RPMI7951 (cell line): ENCODE measurements around the gene KY. TPM values are rescaled to one million over a fixed set of nuclear protein-coding genes. Genes with fewer than 3 reads are reported as not detected.

Experiments
- DNase-seq: peaks from one replicate; pipeline ENCODE4 v3.0.0-alpha.2; 2012; ENCODE audit warnings: low read depth
- total RNA-seq: library from RNA; depleted of rRNA; stranded (reverse); fragments of >200 nt; shearing (Covaris generic); gene quantifications from 2 replicates; pipeline ENCODE4 v1.2.3, GENCODE V29; 2014

The KY gene
- total RNA-seq, 1 experiment from 2014 or later, result not detected

GRCh38 chr3:134619884-134620445 lies 30.9 kb downstream of the KY start:
- DNase-seq, result no peak

GRCh38 chr3:134619301-134619615 lies 31.6 kb downstream of the KY start:
- no peak for DNase-seq

- DNase-seq, result no peak
Observed at GRCh38 chr3:134618478-134619300, 32.1 kb downstream of the KY start.

- no peak for DNase-seq
Observed at GRCh38 chr3:134617608-134618477, 33.0 kb downstream of the KY start.

GRCh38 chr3:134615743-134616142 lies 35.1 kb downstream of the KY start:
- DNase-seq, result no peak

GRCh38 chr3:134614955-134615354 lies 35.9 kb downstream of the KY start:
- no peak for DNase-seq

GRCh38 chr3:134613006-134613520 lies 37.8 kb downstream of the KY start:
- no peak for DNase-seq

- no peak for DNase-seq
Observed at GRCh38 chr3:134611516-134611915, 39.3 kb downstream of the KY start.

GRCh38 chr3:134610432-134611385 lies 40.1 kb downstream of the KY start:
- no peak for DNase-seq

GRCh38 chr3:134609821-134610431 lies 40.9 kb downstream of the KY start:
- DNase-seq, result no peak

- no peak for DNase-seq
Observed at GRCh38 chr3:134608771-134609435, 41.9 kb downstream of the KY start.

- no peak for DNase-seq
Observed at GRCh38 chr3:134608023-134608770, 42.6 kb downstream of the KY start.

- no peak for DNase-seq
Observed at GRCh38 chr3:134607054-134608022, 43.5 kb downstream of the KY start.

GRCh38 chr3:134606033-134607025 lies 44.5 kb downstream of the KY start:
- no peak for DNase-seq

- no peak for DNase-seq
Observed at GRCh38 chr3:134605556-134605955, 45.3 kb downstream of the KY start.

- DNase-seq, result no peak
Observed at GRCh38 chr3:134603956-134604355, 46.9 kb downstream of the KY start.

GRCh38 chr3:134603480-134603879 lies 47.3 kb downstream of the KY start:
- no peak for DNase-seq
